NT2/D1 (cell line): ENCODE results near the gene INHBE.

Source experiments
- YY1 ChIP-seq: IDR thresholded peaks from 2 replicates; pipeline ENCODE4 v1.6.1; 2011; ENCODE audit not compliant: insufficient read length, insufficient read depth
- ZNF274 ChIP-seq: IDR thresholded peaks from 2 replicates; pipeline ENCODE4 v1.6.1; 2011; ENCODE audit warnings: mild to moderate bottlenecking, low read depth, low read length

DNA sequence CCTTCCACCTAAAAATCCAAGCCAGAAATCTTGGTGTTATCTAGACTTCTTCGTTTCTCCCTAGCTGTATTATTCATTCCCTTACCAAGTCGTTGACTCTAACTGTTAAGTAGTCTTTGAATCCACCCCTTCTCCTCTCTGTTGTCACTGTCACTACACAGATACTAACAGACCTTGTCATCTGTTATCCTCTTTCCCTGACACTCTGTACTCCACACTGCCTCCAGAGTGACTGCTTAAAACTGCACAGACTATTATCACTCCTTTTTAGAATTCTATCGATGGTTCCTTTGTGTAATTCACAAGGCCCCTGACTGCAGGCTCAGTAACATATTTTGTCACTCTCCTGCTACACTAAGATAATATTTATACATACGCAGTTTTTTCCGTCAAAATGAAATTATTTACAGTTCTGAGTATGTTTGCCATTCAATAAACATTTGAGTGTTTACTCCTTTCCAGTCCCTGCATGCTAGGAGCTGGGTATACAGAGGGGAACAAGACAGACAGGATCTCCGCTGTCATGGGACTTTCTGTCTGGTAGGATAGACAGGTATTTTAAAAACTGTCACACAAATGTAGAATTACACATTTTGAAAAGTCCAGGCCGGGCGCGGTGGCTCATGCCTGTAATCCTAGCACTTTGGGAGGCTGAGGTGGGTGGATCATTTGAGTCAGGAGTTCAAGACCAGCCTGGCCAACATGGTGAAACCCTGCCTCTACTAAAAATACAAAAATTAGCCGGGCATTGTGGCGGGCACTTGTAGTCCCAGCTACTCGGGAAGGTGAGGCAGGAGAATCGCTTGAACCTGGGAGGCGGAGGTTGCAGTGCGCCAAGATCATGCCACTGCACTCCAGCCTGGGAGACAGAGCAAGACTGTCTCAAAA is 36.5 kb downstream of the INHBE start:
- no peak for TF ChIP-seq YY1
- TF ChIP-seq ZNF274: no peak
